Fibroblast of lung (primary cell): ENCODE data around the gene MORF4L2.

Experiments
- EZH2 ChIP-seq: IDR thresholded peaks from 2 replicates; pipeline ENCODE4 v1.5.1; 2012; ENCODE audit warnings: low read length, control low read depth, mild to moderate bottlenecking; ENCODE audit errors: missing control alignments
- TF ChIP-seq, protein P1 (sequence below), 2 donors: IDR thresholded peaks in 1 of 2; conservative IDR thresholded peaks in 1 of 2; 1 replicate in 1 of 2; 2 replicates in 1 of 2; pipeline ENCODE4 v1.5.1; 2011 to 2012; ENCODE audit warnings: low read length in 2 of 2, control low read depth in 1 of 2, inconsistent platforms in 1 of 2, low read depth in 1 of 2, mild to moderate bottlenecking in 1 of 2

DNA sequence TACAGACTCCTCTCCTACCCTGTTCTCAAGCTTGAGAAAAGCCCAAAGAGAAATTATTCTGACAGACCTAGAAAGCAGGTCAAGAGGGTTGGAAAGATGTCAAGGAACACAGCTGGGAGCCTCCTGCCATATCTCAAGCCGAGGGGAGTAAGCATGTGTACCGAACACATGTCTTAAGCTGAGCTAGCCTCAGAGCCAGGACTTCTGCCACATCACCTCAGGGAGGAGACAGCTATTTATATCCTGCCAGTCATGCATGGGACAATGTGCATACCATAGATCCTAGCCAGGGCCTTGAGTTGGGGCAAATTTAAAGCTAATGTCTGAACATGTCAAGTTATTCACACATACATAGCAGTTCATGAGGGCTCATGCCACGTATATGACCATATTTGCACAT lies 36.0 kb upstream of the MORF4L2 start:
- TF ChIP-seq, protein P1, sequence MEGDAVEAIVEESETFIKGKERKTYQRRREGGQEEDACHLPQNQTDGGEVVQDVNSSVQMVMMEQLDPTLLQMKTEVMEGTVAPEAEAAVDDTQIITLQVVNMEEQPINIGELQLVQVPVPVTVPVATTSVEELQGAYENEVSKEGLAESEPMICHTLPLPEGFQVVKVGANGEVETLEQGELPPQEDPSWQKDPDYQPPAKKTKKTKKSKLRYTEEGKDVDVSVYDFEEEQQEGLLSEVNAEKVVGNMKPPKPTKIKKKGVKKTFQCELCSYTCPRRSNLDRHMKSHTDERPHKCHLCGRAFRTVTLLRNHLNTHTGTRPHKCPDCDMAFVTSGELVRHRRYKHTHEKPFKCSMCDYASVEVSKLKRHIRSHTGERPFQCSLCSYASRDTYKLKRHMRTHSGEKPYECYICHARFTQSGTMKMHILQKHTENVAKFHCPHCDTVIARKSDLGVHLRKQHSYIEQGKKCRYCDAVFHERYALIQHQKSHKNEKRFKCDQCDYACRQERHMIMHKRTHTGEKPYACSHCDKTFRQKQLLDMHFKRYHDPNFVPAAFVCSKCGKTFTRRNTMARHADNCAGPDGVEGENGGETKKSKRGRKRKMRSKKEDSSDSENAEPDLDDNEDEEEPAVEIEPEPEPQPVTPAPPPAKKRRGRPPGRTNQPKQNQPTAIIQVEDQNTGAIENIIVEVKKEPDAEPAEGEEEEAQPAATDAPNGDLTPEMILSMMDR (conservative IDR thresholded peaks at IDR 0.05 in 1 of 2, IDR thresholded peaks at IDR 0.05 in 1 of 2; ENCODE audit: low read depth in 1 of 2, low read length in 2 of 2), result no peak
- no peak for TF ChIP-seq EZH2
